IPS-18c (cell line): Measurements from ENCODE around the gene RNF26.

Source experiments
- H3K4me3 ChIP-seq: 2 replicates; pipeline ENCODE4 v1.7.0; 2013; ENCODE audit warnings: low read depth, mild to moderate bottlenecking, low read length, moderate library complexity; ENCODE audit not compliant: insufficient read depth
- H3K9me3 ChIP-seq: one replicate; pipeline ENCODE4 v1.6.1; 2013; ENCODE audit warnings: mild to moderate bottlenecking, low read length, moderate library complexity; ENCODE audit not compliant: control insufficient read depth, insufficient read depth

The RNF26 gene

GRCh38 chr11:119334174-119334930 is at the start of gene RNF26:
Gene RNF26, plus strand, starts transcription at chr11:119334527. Its CDS starts 596 bp downstream, at chr11:119335123.
- Histone ChIP-seq H3K9me3 (no peaks in the 10 kb centered on the region), H3K4me3 (peak within 1 kb of the TSS; percentile 91)

GRCh38 chr11:119285431-119285830 is 48.9 kb upstream of the RNF26 start:
- H3K9me3 ChIP-seq = peaks cover 4% of the 10 kb centered on the region
- no peak overlapping the region for H3K4me3 ChIP-seq

- Histone ChIP-seq H3K4me3 (no peak overlapping the region), H3K9me3 (peaks cover 4% of the 10 kb centered on the region)
Measured at GRCh38 chr11:119288219-119288618, 46.1 kb upstream of the RNF26 start.

GRCh38 chr11:119290894-119291497 is 43.3 kb upstream of the RNF26 start:
- Histone ChIP-seq H3K4me3 (no peak overlapping the region), H3K9me3 (peaks cover 4% of the 10 kb centered on the region)

- no peak overlapping the region for H3K4me3 ChIP-seq
- H3K9me3 ChIP-seq = peaks cover 4% of the 10 kb centered on the region
Measured at GRCh38 chr11:119293461-119293860, 40.9 kb upstream of the RNF26 start.

- Histone ChIP-seq H3K4me3 (no peak overlapping the region), H3K9me3 (peaks cover 2% of the 10 kb centered on the region)
Measured at GRCh38 chr11:119295178-119295577, 39.1 kb upstream of the RNF26 start.

- no peaks in the 10 kb centered on the region for H3K9me3 ChIP-seq
Measured at GRCh38 chr11:119297938-119298337, 36.4 kb upstream of the RNF26 start.

GRCh38 chr11:119298726-119299125 is 35.6 kb upstream of the RNF26 start:
- no peak overlapping the region for H3K4me3 ChIP-seq
- H3K9me3 ChIP-seq = no peaks in the 10 kb centered on the region

More at GRCh38 chr11:119297938-119298337, 36.4 kb upstream of the RNF26 start:
- H3K4me3 ChIP-seq = no peak overlapping the region

GRCh38 chr11:119299416-119299815 is 34.9 kb upstream of the RNF26 start:
- H3K4me3 ChIP-seq = no peak overlapping the region
- H3K9me3 ChIP-seq = no peaks in the 10 kb centered on the region

GRCh38 chr11:119300198-119300964 is 33.9 kb upstream of the RNF26 start:
- Histone ChIP-seq H3K9me3 (no peaks in the 10 kb centered on the region), H3K4me3 (no peak overlapping the region)

- H3K9me3 ChIP-seq = no peaks in the 10 kb centered on the region
- no peak overlapping the region for H3K4me3 ChIP-seq
Measured at GRCh38 chr11:119303227-119303718, 31.1 kb upstream of the RNF26 start.

GRCh38 chr11:119305556-119306372 is 28.6 kb upstream of the RNF26 start:
- Histone ChIP-seq H3K4me3 (no peak overlapping the region), H3K9me3 (no peaks in the 10 kb centered on the region)

- H3K9me3 ChIP-seq = no peaks in the 10 kb centered on the region
- H3K4me3 ChIP-seq = no peak overlapping the region
Measured at GRCh38 chr11:119306373-119306890, 27.9 kb upstream of the RNF26 start.

- no peak overlapping the region for H3K4me3 ChIP-seq
- no peaks in the 10 kb centered on the region for H3K9me3 ChIP-seq
Measured at GRCh38 chr11:119307219-119307618, 27.1 kb upstream of the RNF26 start.

- H3K9me3 ChIP-seq = no peaks in the 10 kb centered on the region
- no peak overlapping the region for H3K4me3 ChIP-seq
Measured at GRCh38 chr11:119307974-119308373, 26.4 kb upstream of the RNF26 start.

- Histone ChIP-seq H3K9me3 (no peaks in the 10 kb centered on the region), H3K4me3 (no peak overlapping the region)
Measured at GRCh38 chr11:119309411-119309810, 24.9 kb upstream of the RNF26 start.
